CD4-positive, alpha-beta T cell (primary cell): ENCODE measurements around the gene ITGA11. TPM values are rescaled to one million over a fixed set of nuclear protein-coding genes. Genes with fewer than 3 reads are reported as not detected.

Experiments
- ATAC-seq: fragments of 200-7000 bp; cut with Tn5 transposase; one replicate; pipeline ENCODE4 v1.10.0; 2022; ENCODE audit warnings: mild to moderate bottlenecking; ENCODE audit not compliant: poor library complexity
- CTCF ChIA-PET: fragments of 350-600 bp; sonication (Branson Sonifier 250); formaldehyde crosslinking; loops from one replicate; lab custom pipeline; 2021; ENCODE audit warnings: antibody characterized with exemption, inconsistent platforms; lab: Charles Lee
- POLR2A ChIA-PET: fragments of 350-600 bp; sonication (Branson Sonifier 250); formaldehyde crosslinking; loops from one replicate; lab custom pipeline; 2021; ENCODE audit warnings: antibody characterized with exemption, inconsistent platforms; lab: Charles Lee
- DNase-seq, 14 experiments: peaks; one replicate each; pipeline ENCODE4 v3.0.0-alpha.2; 2013 to 2020; ENCODE audit warnings: mixed read lengths in 2 of 14
- H3K27ac ChIP-seq, 2 donors: one replicate each; pipeline versions ENCODE4 v1.5.1 to v1.7.0; 2013; ENCODE audit warnings: low read length in 2 of 2, low read depth in 1 of 2, mild to moderate bottlenecking in 1 of 2
- H3K27me3 ChIP-seq, 2 experiments: 1 replicate in 1 of 2; 2 replicates in 1 of 2; pipeline versions ENCODE4 v1.6.1 to v1.7.0; 2013; ENCODE audit warnings: low read length in 2 of 2, control low read depth in 1 of 2, mild to moderate bottlenecking in 1 of 2, moderate library complexity in 1 of 2; ENCODE audit not compliant: insufficient read depth in 2 of 2, control insufficient read depth in 1 of 2
- H3K36me3 ChIP-seq: one replicate; pipeline ENCODE4 v1.6.1; 2013; ENCODE audit warnings: low read length, control low read depth; ENCODE audit not compliant: insufficient read depth
- H3K4me1 ChIP-seq: one replicate; pipeline ENCODE4 v1.6.1; 2013; ENCODE audit warnings: low read length, control low read depth; ENCODE audit not compliant: insufficient read depth
- H3K4me3 ChIP-seq: one replicate; pipeline ENCODE4 v1.5.1; 2013; ENCODE audit warnings: mild to moderate bottlenecking, low read length, moderate library complexity
- H3K9me3 ChIP-seq, 2 experiments: 1 replicate in 1 of 2; 2 replicates in 1 of 2; pipeline versions ENCODE4 v1.6.1 to v1.7.0; 2013; ENCODE audit warnings: low read length in 2 of 2, mild to moderate bottlenecking in 2 of 2, control low read depth in 1 of 2, moderate library complexity in 1 of 2; ENCODE audit not compliant: control insufficient read depth in 1 of 2, insufficient read depth in 1 of 2
- H3K27ac Mint-ChIP-seq: one replicate; pipeline ENCODE4 v1.8.0; 2020; ENCODE audit warnings: mixed read lengths
- H3K27me3 Mint-ChIP-seq: one replicate; pipeline ENCODE4 v1.8.0; 2021; ENCODE audit warnings: mixed read lengths
- H3K36me3 Mint-ChIP-seq: one replicate; pipeline ENCODE4 v1.8.0; 2021; ENCODE audit warnings: low read depth, mixed read lengths
- H3K4me1 Mint-ChIP-seq: one replicate; pipeline ENCODE4 v1.8.0; 2021; ENCODE audit warnings: low read depth, mixed read lengths
- H3K4me3 Mint-ChIP-seq: one replicate; pipeline ENCODE4 v1.8.0; 2020; ENCODE audit warnings: mild to moderate bottlenecking, mixed read lengths
- H3K9me3 Mint-ChIP-seq: one replicate; pipeline ENCODE4 v1.8.0; 2020; ENCODE audit warnings: mixed read lengths
- CTCF ChIP-seq: fragments of 200-600 bp; IDR thresholded peaks from one replicate; pipeline ENCODE4 v1.8.0; 2022; ENCODE audit warnings: antibody characterized with exemption, mild to moderate bottlenecking
- intact Hi-C, 2 experiments: fragments of 100-400 bp; cut with DNase I in 1 of 2; cut with micrococcal nuclease in 1 of 2; formaldehyde crosslinking; loops; one replicate each; pipeline versions ENCODE4 v1.15.1 to v1.9.0; 2023 to 2025; cut with DNase I, micrococcal nuclease
- total RNA-seq, 174 experiments: library from RNA in 2 of 174; stranded (reverse) in 2 of 174; gene quantifications; one replicate each; pipeline ENCODE4 v1.2.3 and lab custom pipeline; 2021 to 2026

The ITGA11 gene
- total RNA-seq, 2 experiments from 2014 or later = 0.08 to 0.20 TPM

DNA sequence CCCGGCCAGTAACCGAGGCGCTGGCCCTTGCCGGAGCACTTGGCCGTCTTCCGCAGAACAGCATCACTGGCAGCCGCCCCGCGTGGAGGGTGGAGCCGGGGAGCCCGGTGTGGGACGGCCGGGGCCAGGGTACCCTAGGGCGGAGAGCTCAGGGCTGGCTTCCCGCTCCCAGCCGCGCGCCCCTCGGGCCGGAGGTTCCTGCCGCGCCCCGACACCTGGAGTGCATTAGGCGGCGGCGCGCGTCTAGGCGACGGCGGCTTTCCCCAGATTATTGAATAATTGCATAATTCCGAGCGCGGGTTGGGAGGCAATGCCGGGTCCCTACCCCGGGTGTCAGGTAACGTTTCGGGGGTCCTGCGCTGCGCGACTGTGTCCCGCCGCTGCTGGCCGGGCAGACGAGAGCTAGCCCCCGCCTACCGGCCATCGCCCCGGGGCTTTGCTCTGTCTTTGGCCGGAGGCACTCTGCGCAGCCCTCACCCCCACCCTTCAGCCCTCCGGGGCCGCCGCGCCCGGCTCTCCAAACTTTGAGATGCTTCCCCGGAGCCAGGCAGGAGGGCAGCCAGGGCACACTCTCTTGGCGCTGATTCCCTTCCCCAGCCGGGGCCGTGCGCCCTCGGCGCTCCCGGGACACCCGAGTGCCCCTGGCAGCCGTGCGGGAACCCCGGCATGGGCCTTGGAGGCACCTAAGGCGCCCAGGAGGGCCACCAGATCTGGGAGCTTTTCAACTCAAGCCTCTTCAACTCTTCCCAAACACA lies 749 bp downstream of the ITGA11 start:
- Histone ChIP-seq H3K4me3 (no peak overlapping the region), H3K9me3 (peaks cover 0 to 8% of the 10 kb centered on the region in 2 experiments), H3K27ac (no peak overlapping the region), H3K36me3 (no peaks in the 10 kb centered on the region), H3K4me1 (peaks cover 6% of the 10 kb centered on the region), H3K27me3 (peaks cover 36 to 42% of the 10 kb centered on the region in 2 experiments)
- H3K27me3 Mint-ChIP-seq = peaks cover 79% of the 10 kb centered on the region
- no peak overlapping the region for H3K4me3 Mint-ChIP-seq
- no peak overlapping the region for H3K27ac Mint-ChIP-seq
- POLR2A ChIA-PET = no interaction called here
- no peaks in the 10 kb centered on the region for H3K36me3 Mint-ChIP-seq
- peaks cover 9% of the 10 kb centered on the region for H3K4me1 Mint-ChIP-seq
- CTCF ChIA-PET = no interaction called here
- intact Hi-C loops = no loop called here
- DNase-seq = no peak
- ATAC-seq = no peak
- no peaks in the 10 kb centered on the region for H3K9me3 Mint-ChIP-seq
- no peak for TF ChIP-seq CTCF

- ChIA-PET POLR2A (no interaction called here), CTCF (no interaction called here)
- Histone ChIP-seq H3K27me3 (peaks cover 36 to 42% of the 10 kb centered on the region in 2 experiments), H3K9me3 (peaks cover 0 to 8% of the 10 kb centered on the region in 2 experiments), H3K4me3 (no peak overlapping the region), H3K27ac (no peak overlapping the region), H3K36me3 (no peaks in the 10 kb centered on the region), H3K4me1 (peaks cover 6% of the 10 kb centered on the region)
- DNase-seq (no peak), ATAC-seq (no peak)
- Mint-ChIP-seq H3K4me1 (peaks cover 9% of the 10 kb centered on the region), H3K27me3 (peaks cover 77% of the 10 kb centered on the region), H3K36me3 (no peaks in the 10 kb centered on the region), H3K9me3 (no peaks in the 10 kb centered on the region), H3K4me3 (no peak overlapping the region), H3K27ac (no peak overlapping the region)
- intact Hi-C loops = no loop called here
- TF ChIP-seq CTCF = no peak
Observed at GRCh38 chr15:68430471-68431036, 1.4 kb downstream of the ITGA11 start.

DNA sequence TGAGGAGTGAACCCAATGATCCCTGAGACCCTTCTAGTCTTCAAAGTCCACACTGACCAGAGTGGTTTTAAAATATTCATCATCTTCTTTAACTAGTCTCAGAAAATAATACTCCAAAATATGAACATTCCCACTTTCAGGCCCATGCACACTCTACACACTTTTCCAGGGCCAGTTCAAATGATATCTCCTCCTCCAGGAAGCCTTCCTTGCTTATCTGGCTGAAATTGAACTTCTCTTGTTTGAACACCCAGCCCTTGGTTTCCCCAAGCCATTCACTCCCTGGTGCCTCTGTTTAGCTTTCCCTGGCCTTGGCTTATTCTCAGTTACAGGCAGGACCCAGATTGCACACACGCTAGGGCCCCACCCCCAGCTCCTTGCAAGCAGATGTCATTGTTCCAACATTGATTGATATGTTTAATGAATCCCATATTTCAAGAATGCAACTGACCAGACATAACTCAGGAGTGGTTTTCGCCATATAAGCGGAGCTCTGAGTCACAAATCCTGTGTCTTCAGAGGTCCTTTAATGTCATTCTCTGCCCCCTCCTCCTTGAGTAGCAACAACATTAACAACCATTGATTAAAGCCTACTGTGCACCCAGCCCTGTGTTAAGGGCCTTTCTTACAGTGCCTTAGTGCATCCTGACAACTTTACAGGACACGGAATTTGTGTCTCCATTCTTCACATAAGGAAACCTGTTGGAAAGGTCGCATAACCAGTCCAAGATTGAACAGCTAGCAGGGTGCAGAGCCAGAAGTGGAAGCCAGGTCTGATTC lies 2.1 kb downstream of the ITGA11 start:
- Histone ChIP-seq H3K9me3 (peaks cover 0 to 8% of the 10 kb centered on the region in 2 experiments), H3K27ac (no peak overlapping the region), H3K4me1 (peaks cover 6% of the 10 kb centered on the region), H3K4me3 (no peak overlapping the region), H3K27me3 (peaks cover 36 to 41% of the 10 kb centered on the region in 2 experiments), H3K36me3 (no peaks in the 10 kb centered on the region)
- Mint-ChIP-seq H3K36me3 (no peaks in the 10 kb centered on the region), H3K27ac (no peak overlapping the region), H3K4me3 (no peak overlapping the region), H3K9me3 (no peaks in the 10 kb centered on the region), H3K4me1 (peaks cover 9% of the 10 kb centered on the region), H3K27me3 (peaks cover 71% of the 10 kb centered on the region)
- DNase-seq = no peak
- ChIA-PET CTCF (no interaction called here), POLR2A (no interaction called here)
- no peak for ATAC-seq
- intact Hi-C loops = no loop called here
- TF ChIP-seq CTCF = no peak
